HepG2 (cell line): Measurements from ENCODE around the gene GRIN3B. TPM values are rescaled to one million over a fixed set of nuclear protein-coding genes. Genes with fewer than 3 reads are reported as not detected.

Experiments
- CERS6 ChIP-seq: sonication (generic); formaldehyde crosslinking; IDR thresholded peaks from 2 replicates; pipeline ENCODE4 v1.5.0; 2020; ENCODE audit warnings: missing genetic modification reagents
- DMAP1 ChIP-seq: IDR thresholded peaks from 2 replicates; pipeline ENCODE4 v1.6.1; 2016
- LBX2 ChIP-seq: sonication (generic); formaldehyde crosslinking; IDR thresholded peaks from 2 replicates; pipeline ENCODE4 v1.5.0; 2020; ENCODE audit warnings: missing genetic modification reagents, mild to moderate bottlenecking, borderline replicate concordance
- MAX ChIP-seq: IDR thresholded peaks from 2 replicates; pipeline ENCODE4 v1.6.1; 2012; ENCODE audit warnings: inconsistent platforms
- MIER3 ChIP-seq: IDR thresholded peaks from 2 replicates; pipeline ENCODE4 v1.6.1; 2016; ENCODE audit warnings: missing compliant biosample characterization, borderline replicate concordance
- MYPOP ChIP-seq: sonication (generic); formaldehyde crosslinking; IDR thresholded peaks from 2 replicates; pipeline ENCODE4 v1.8.1; 2023; ENCODE audit warnings: mild to moderate bottlenecking, moderate library complexity, missing genetic modification reagents
- NFYB ChIP-seq: sonication (generic); formaldehyde crosslinking; IDR thresholded peaks from 2 replicates; pipeline ENCODE4 v1.4.0; 2020; ENCODE audit warnings: missing genetic modification reagents
- PTBP1 ChIP-seq: fragments of 200-400 bp; formaldehyde crosslinking; IDR thresholded peaks from 2 replicates; pipeline ENCODE4 v1.6.1; 2018; ENCODE audit warnings: low read length, low read depth; ENCODE audit not compliant: poor library complexity, severe bottlenecking
- RARG ChIP-seq: sonication (generic); formaldehyde crosslinking; IDR thresholded peaks from 2 replicates; pipeline ENCODE4 v1.4.0; 2020; ENCODE audit warnings: low read depth, mild to moderate bottlenecking, missing genetic modification reagents
- SIX1 ChIP-seq: sonication (generic); formaldehyde crosslinking; IDR thresholded peaks from 2 replicates; pipeline ENCODE4 v1.4.0; 2020; ENCODE audit warnings: missing genetic modification reagents, borderline replicate concordance
- SPEN ChIP-seq: sonication (generic); formaldehyde crosslinking; IDR thresholded peaks from 2 replicates; pipeline ENCODE4 v1.5.1; 2020; ENCODE audit warnings: low read depth, mild to moderate bottlenecking, missing genetic modification reagents
- THAP11 ChIP-seq: IDR thresholded peaks from 2 replicates; pipeline ENCODE4 v1.6.1; 2016; ENCODE audit warnings: missing biosample characterization, missing genetic modification reagents
- XRCC5 ChIP-seq: fragments of 200-400 bp; formaldehyde crosslinking; optimal IDR thresholded peaks from 2 replicates; pipeline ENCODE3; 2017; ENCODE audit warnings: mild to moderate bottlenecking, low read length
- ZFP36 ChIP-seq: fragments of 150-350 bp; IDR thresholded peaks from 2 replicates; pipeline ENCODE4 v1.6.1; 2018; ENCODE audit warnings: borderline replicate concordance, low read length, low read depth; ENCODE audit not compliant: partially characterized antibody
- ZFP41 ChIP-seq: sonication (generic); formaldehyde crosslinking; IDR thresholded peaks from 2 replicates; pipeline ENCODE4 v1.4.0; 2020; ENCODE audit warnings: mild to moderate bottlenecking, missing genetic modification reagents, borderline replicate concordance
- ZMYM3 ChIP-seq: sonication (generic); formaldehyde crosslinking; IDR thresholded peaks from 2 replicates; pipeline ENCODE4 v1.5.1; 2020; ENCODE audit warnings: mild to moderate bottlenecking, missing genetic modification reagents
- ZMYM4 ChIP-seq: sonication (generic); formaldehyde crosslinking; IDR thresholded peaks from 2 replicates; pipeline ENCODE4 v1.8.1; 2023; ENCODE audit warnings: mild to moderate bottlenecking, missing genetic modification reagents
- ZNF18 ChIP-seq: sonication (generic); formaldehyde crosslinking; IDR thresholded peaks from 2 replicates; pipeline ENCODE4 v1.8.0; 2022; ENCODE audit warnings: mild to moderate bottlenecking, missing genetic modification reagents; ENCODE audit not compliant: insufficient replicate concordance
- ZNF24 ChIP-seq: fragments of 450-650 bp; IDR thresholded peaks from 2 replicates; pipeline ENCODE4 v1.6.1; 2017; ENCODE audit warnings: antibody characterized with exemption, mild to moderate bottlenecking
- ZNF441 ChIP-seq: sonication (generic); formaldehyde crosslinking; IDR thresholded peaks from 2 replicates; pipeline ENCODE4 v1.7.0; 2021; ENCODE audit warnings: missing genetic modification reagents, borderline replicate concordance
- ZNF484 ChIP-seq: sonication (generic); formaldehyde crosslinking; IDR thresholded peaks from 2 replicates; pipeline ENCODE4 v1.5.1; 2020; ENCODE audit warnings: mild to moderate bottlenecking, low read depth, missing genetic modification reagents, borderline replicate concordance
- ZNF574 ChIP-seq: sonication (generic); formaldehyde crosslinking; IDR thresholded peaks from 2 replicates; pipeline ENCODE4 v1.4.0; 2020; ENCODE audit warnings: missing genetic modification reagents
- ZNF674 ChIP-seq: sonication (generic); formaldehyde crosslinking; IDR thresholded peaks from 2 replicates; pipeline ENCODE4 v1.5.0; 2020; ENCODE audit warnings: low read depth, mild to moderate bottlenecking, missing genetic modification reagents
- ZNF839 ChIP-seq: sonication (generic); formaldehyde crosslinking; IDR thresholded peaks from 2 replicates; pipeline ENCODE4 v1.4.0; 2020; ENCODE audit warnings: missing genetic modification reagents, mild to moderate bottlenecking, borderline replicate concordance
- polyA plus RNA-seq, 8 experiments: library from polyadenylated mRNA; depleted of rRNA in 3 of 8; stranded (reverse) in 7 of 8; unstranded in 1 of 8; fragments of >200 nt; fragmentation: Illumina TruSeq in 4 of 8; extraction: Trizol in 4 of 8; gene quantifications; 2 replicates each; pipeline versions ENCODE4 v1.2.1 to v1.2.3, GENCODE V29; 2011 to 2016; ENCODE audit warnings: low read depth in 4 of 8, missing spikeins in 1 of 8, mixed read lengths in 1 of 8; ENCODE audit not compliant: insufficient read depth in 1 of 8
- total RNA-seq, 5 experiments: library from RNA; depleted of rRNA; stranded (reverse); fragments of >200 nt; fragmentation: Illumina TruSeq; extraction: Trizol; gene quantifications; 2 replicates each; pipeline ENCODE4 v1.2.3, GENCODE V29; 2016; ENCODE audit warnings: low read depth in 1 of 5

GRIN3B gene
- total and polyA plus RNA-seq, 2 of the 13 experiments (the other 11 are each of a cell fraction or from before 2014, with no cell fraction given): 0.07 to 0.20 TPM

- TF ChIP-seq CERS6 (CRISPR knock-in tag): no peak
- no peak for TF ChIP-seq ZFP41 (CRISPR knock-in tag)
- TF ChIP-seq MYPOP (CRISPR knock-in tag): no peak
- TF ChIP-seq ZFP36: no peak
- TF ChIP-seq DMAP1 (CRISPR knock-in tag): peak; percentile 70
- TF ChIP-seq LBX2 (CRISPR knock-in tag): no peak
- no peak for TF ChIP-seq RARG (CRISPR knock-in tag)
- TF ChIP-seq ZNF18 (CRISPR knock-in tag): no peak
- 0 out of 2 replicates have a peak, but pooled peaks have one; percentile 4 for TF ChIP-seq NFYB
- peak; percentile 63 for TF ChIP-seq XRCC5
- no peak for TF ChIP-seq PTBP1
- TF ChIP-seq ZNF674 (CRISPR knock-in tag): no peak
- no peak for TF ChIP-seq ZMYM4 (CRISPR knock-in tag)
- no peak for TF ChIP-seq ZMYM3
- TF ChIP-seq ZNF839 (CRISPR knock-in tag): no peak
- peak; percentile 59 for TF ChIP-seq MAX
- peak; percentile 99 for TF ChIP-seq ZNF574 (CRISPR knock-in tag)
- TF ChIP-seq ZNF24: no peak
- peak; percentile 87 for TF ChIP-seq SPEN (CRISPR knock-in tag)
- TF ChIP-seq SIX1 (CRISPR knock-in tag): no peak
- TF ChIP-seq ZNF441: peak; percentile 36
- peak; percentile 13; the same call in 1 of the 2 replicates for TF ChIP-seq MIER3 (CRISPR knock-in tag)
- no peak for TF ChIP-seq ZNF484 (CRISPR knock-in tag)
- TF ChIP-seq THAP11: peak; percentile 90
These were observed 20.7 kb downstream of the GRIN3B start, which contains the start of gene TMEM259 (continued) for GRCh38 chr19:1020868-1021425.
